Effector memory CD8-positive, alpha-beta T cell (primary cell): ENCODE measurements around the gene ZNF609.
"Not testable (repeated sequence)": the region's sequence is repeated elsewhere in the genome, so short reads cannot be mapped to it uniquely, and the experiment has no call there.

Experiments
- ATAC-seq: fragments of 150-1000 bp; cut with Tn5 transposase; replicated peaks from 2 replicates; pipeline ENCODE4 v1.10.0; 2021; ENCODE audit warnings: mild to moderate bottlenecking, moderate library complexity
- DNase-seq, 3 experiments: peaks; one replicate each; pipeline ENCODE4 v3.0.0; 2021
- H3K27ac Mint-ChIP-seq, 2 donors: one replicate each; pipeline ENCODE4 v1.8.0; 2022; ENCODE audit warnings: mild to moderate bottlenecking in 2 of 2, mixed read lengths in 2 of 2, moderate library complexity in 2 of 2
- H3K27me3 Mint-ChIP-seq, 2 donors: one replicate each; pipeline ENCODE4 v1.8.0; 2022; ENCODE audit warnings: mixed read lengths in 2 of 2
- H3K36me3 Mint-ChIP-seq: one replicate; pipeline ENCODE4 v1.8.0; 2022; ENCODE audit warnings: mild to moderate bottlenecking, moderate library complexity, mixed read lengths; ENCODE audit not compliant: insufficient read depth
- H3K4me1 Mint-ChIP-seq, 2 donors: one replicate each; pipeline ENCODE4 v1.8.0; 2022; ENCODE audit warnings: low read depth in 2 of 2, mixed read lengths in 2 of 2
- H3K4me3 Mint-ChIP-seq, 2 donors: one replicate each; pipeline ENCODE4 v1.8.0; 2022; ENCODE audit warnings: mild to moderate bottlenecking in 2 of 2, mixed read lengths in 2 of 2, moderate library complexity in 2 of 2
- H3K9me3 Mint-ChIP-seq, 2 donors: one replicate each; pipeline ENCODE4 v1.8.0; 2022; ENCODE audit warnings: mixed read lengths in 2 of 2

Gene ZNF609

DNA sequence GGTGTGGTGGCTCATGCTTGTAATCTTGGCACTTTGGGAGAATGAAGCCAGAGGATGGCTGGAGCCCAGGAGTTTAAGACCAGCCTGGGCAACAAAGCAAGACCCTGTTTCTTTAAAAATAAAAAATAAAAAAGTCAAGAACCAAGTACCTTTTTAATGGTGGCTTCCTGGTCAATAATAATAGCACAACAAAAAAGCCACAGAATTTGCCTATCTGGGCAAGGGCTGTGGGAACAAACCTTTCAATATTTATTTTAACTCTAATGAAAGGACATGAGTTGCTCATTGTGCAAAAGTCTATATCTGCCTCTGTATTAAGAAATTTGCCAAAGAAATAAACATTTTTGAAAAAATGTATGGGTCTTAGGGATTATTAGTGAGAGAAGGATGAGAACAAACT is 2.1 kb downstream of the ZNF609 start:
- H3K4me3 Mint-ChIP-seq = peak overlapping the region; percentile 92 to 94
- peaks cover 38 to 60% of the 10 kb centered on the region in 2 donors for H3K4me1 Mint-ChIP-seq
- no peak for ATAC-seq

DNA sequence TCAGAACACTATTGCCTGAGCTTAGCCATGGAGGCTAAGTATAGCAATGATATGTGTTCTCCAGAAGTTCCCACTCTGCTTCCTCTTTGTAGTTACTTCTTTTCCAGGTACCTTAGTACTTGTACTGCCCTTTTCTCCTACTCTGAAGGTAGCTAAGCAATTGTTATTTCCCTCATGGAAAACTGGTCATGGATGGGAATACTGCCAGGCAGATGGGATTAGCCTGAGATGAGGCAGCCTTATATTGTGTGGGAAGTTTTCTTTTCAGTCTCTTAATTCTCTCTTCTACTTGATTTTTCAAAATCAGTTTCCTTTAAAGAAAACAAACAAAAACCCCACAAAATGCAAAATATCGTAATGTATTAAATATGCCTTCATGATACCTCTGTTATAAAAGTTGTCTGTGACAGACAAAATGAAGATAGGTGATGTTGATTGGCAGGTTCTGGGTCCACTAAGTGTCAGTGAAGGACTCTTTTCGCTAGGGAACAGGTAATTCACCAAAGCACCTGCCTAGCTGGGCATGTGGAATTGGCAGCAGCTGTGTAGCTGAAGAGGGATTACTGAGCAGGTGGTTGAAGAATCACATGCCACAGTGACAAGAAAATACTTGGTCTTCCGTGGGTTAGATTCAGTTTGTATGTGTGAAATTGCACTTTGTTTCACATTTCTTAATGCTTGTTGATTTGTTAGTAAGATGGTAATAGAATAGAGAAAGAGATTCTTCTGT is 4.1 kb downstream of the ZNF609 start:
- Mint-ChIP-seq H3K4me1 (peaks cover 42 to 70% of the 10 kb centered on the region in 2 donors), H3K4me3 (peak overlapping the region in 1 of 2 donors; percentile 3), H3K9me3 (no peaks in the 10 kb centered on the region), H3K36me3 (peaks cover 13% of the 10 kb centered on the region), H3K27ac (peak overlapping the region in 1 of 2 donors; percentile 0), H3K27me3 (no peaks in the 10 kb centered on the region)
- DNase-seq (no peak), ATAC-seq (no peak)

More for the DNA sequence above, 2.1 kb downstream of the ZNF609 start:
- Mint-ChIP-seq H3K36me3 (peaks cover 5% of the 10 kb centered on the region), H3K27ac (peak overlapping the region in 1 of 2 donors; percentile 77), H3K9me3 (no peaks in the 10 kb centered on the region), H3K27me3 (no peaks in the 10 kb centered on the region)
- DNase-seq = no peak

DNA sequence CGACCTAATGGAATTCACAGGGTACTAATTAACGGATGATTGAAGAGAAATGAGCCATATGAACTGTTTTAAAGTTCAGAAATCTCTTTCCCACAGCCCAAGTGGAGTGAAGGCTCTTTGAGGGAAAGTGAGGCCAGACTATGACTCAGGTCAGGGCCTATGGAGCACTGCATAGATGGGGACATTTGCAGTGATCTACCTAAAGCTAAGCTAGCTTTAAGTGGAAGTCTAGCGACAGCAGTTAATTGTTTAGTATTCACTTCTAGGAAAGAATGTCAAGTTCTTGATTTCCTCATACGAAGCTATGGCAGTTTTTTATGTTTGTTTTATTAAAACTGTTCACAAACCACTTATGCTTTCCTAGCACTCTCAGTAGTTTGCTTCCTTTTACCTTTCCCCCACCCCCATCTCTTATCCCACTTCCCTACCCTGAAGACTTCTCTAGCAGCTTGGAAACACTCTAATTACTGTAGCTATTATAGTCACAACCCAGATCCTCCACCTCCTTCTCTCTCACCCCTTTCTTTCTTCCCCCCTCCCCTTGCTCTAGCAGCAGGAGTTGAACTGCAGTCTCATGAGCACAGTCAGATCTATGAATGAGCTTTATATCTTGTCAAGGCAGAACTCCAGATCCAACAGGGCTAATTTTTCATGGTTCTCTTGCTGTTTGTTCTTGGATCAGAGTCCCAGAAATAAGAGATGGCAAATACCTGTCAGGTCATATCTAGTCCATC is 6.2 kb downstream of the ZNF609 start:
- H3K9me3 Mint-ChIP-seq = no peaks in the 10 kb centered on the region
- no peak for ATAC-seq
- peak overlapping the region; percentile 5 to 24 for H3K27ac Mint-ChIP-seq
- H3K36me3 Mint-ChIP-seq = peaks cover 16% of the 10 kb centered on the region
- no peak for DNase-seq
- no peak overlapping the region for H3K4me3 Mint-ChIP-seq
- H3K4me1 Mint-ChIP-seq = peaks cover 30 to 60% of the 10 kb centered on the region in 2 donors
- H3K27me3 Mint-ChIP-seq = no peaks in the 10 kb centered on the region

DNA sequence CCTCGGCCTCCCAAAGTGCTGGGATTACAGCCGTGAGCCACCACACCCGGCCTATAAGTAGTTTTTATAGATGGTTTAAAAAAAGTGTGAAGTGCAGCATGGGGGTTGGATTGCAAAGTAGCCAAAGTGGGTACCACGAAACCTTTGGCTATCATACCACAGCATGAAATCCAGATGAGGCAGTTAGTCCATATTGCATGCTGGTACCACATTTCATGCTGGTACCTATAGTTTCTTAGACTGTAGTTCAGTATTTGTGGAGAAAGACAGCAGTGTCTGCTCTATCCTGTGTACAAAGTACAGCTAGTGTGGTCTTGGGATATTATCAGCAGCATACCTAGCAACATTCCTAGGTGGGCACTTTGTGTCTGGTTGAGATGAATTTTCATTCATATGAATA is 11.8 kb downstream of the ZNF609 start:
- no peaks in the 10 kb centered on the region for H3K9me3 Mint-ChIP-seq
- H3K27ac Mint-ChIP-seq = peak overlapping the region in 1 of 2 donors; percentile 25
- peaks cover 24% of the 10 kb centered on the region for H3K36me3 Mint-ChIP-seq
- no peak for ATAC-seq
- peaks cover 24 to 38% of the 10 kb centered on the region in 2 donors for H3K4me1 Mint-ChIP-seq
- H3K27me3 Mint-ChIP-seq = no peaks in the 10 kb centered on the region
- no peak for DNase-seq
- H3K4me3 Mint-ChIP-seq = no peak overlapping the region

DNA sequence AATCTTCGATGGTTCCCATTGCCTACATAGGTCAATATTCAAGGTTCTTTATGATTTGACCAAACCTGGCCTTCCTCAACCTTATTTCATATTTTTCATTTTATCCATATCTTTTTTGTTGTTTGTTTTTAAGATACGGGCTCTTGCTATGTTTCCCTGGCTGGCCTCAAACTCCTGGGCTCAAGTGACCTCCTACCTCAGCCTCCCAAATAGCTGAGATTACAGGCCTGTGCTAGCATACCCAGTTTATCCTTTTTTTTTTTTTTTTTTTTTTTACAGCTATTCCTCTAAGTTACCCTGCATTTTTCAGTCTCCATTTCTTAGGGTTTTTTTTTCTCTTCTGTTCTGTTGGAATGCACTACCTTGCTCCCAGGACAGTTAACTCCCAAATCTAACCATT is 14.5 kb downstream of the ZNF609 start:
- ATAC-seq (no peak), DNase-seq (no peak)
- H3K36me3 Mint-ChIP-seq = peaks cover 14% of the 10 kb centered on the region
- peaks cover 19 to 29% of the 10 kb centered on the region in 2 donors for H3K4me1 Mint-ChIP-seq
- H3K9me3 Mint-ChIP-seq = no peaks in the 10 kb centered on the region
- H3K4me3 Mint-ChIP-seq = no peak overlapping the region
- H3K27me3 Mint-ChIP-seq = no peaks in the 10 kb centered on the region
- no peak overlapping the region for H3K27ac Mint-ChIP-seq

DNA sequence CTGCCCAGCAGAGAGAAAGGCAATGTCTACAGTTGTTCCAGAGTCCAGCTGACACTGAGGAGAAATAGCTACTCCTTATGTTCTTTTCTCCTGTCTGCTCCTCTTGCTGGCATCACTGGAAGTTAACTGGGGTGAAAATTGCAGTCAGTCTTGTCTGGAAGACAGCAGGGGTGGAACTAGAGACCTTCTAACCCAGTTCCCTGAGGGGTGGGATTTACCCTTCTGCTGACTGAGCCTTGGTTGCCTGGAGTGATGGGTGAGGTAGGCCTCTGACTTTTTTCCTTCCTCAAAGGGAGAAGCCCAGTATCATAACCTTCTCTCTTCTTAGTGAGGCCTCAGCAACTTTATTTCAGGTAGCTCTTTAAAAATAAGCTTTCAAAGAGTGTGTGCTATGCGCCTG is 16.2 kb downstream of the ZNF609 start:
- Mint-ChIP-seq H3K4me3 (no peak overlapping the region), H3K9me3 (no peaks in the 10 kb centered on the region), H3K27me3 (no peaks in the 10 kb centered on the region), H3K4me1 (peaks cover 19 to 33% of the 10 kb centered on the region in 2 donors), H3K36me3 (peaks cover 8% of the 10 kb centered on the region), H3K27ac (peak overlapping the region; percentile 11 to 53)
- DNase-seq (no peak), ATAC-seq (no peak)

DNA sequence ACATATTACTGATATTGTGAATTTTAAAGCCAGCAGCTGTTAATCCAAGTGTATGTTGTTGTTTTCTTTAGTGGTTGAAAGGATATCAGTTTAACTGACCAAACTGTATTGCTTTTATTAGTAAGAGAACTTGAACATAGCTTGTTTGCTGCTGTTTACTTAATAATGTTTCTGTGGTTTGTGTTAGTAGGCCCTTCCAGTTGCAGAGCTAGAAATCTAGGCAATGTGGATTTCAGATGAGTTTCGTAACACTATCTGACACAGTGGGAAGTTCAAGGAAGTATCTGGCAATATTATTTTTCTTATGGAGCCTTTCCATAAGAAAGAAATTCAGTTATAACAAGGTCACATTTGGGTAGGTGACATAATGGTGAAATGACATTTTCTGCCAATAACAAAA is 18.5 kb downstream of the ZNF609 start:
- ATAC-seq (no peak), DNase-seq (no peak)
- Mint-ChIP-seq H3K4me1 (peaks cover 14 to 33% of the 10 kb centered on the region in 2 donors), H3K36me3 (peaks cover 5% of the 10 kb centered on the region), H3K9me3 (no peaks in the 10 kb centered on the region), H3K4me3 (no peak overlapping the region), H3K27me3 (no peaks in the 10 kb centered on the region), H3K27ac (peak overlapping the region in 1 of 2 donors; percentile 19)

DNA sequence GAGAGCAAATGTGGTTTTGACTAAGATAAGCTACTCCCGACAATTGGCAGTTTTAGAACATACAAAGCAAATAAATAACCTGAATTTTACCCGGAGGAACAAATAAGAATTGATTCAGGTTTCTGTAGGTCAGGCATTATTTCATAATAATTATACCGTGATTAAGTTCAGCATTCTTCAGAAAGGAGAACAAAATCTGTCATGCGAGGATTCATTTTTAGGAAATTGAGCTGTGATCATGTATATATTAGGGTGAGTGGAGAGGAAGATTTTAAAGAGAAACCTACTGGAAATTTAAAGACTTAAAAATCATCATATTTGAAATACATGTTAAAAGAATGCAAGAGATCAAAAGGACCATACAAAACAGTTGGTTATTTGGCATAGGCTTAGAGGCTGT is 20.5 kb downstream of the ZNF609 start:
- H3K9me3 Mint-ChIP-seq = no peaks in the 10 kb centered on the region
- peaks cover 14 to 29% of the 10 kb centered on the region in 2 donors for H3K4me1 Mint-ChIP-seq
- H3K27ac Mint-ChIP-seq = no peak overlapping the region
- H3K36me3 Mint-ChIP-seq = no peaks in the 10 kb centered on the region
- no peak overlapping the region for H3K4me3 Mint-ChIP-seq
- no peaks in the 10 kb centered on the region for H3K27me3 Mint-ChIP-seq
- ATAC-seq = no peak
- DNase-seq = no peak

DNA sequence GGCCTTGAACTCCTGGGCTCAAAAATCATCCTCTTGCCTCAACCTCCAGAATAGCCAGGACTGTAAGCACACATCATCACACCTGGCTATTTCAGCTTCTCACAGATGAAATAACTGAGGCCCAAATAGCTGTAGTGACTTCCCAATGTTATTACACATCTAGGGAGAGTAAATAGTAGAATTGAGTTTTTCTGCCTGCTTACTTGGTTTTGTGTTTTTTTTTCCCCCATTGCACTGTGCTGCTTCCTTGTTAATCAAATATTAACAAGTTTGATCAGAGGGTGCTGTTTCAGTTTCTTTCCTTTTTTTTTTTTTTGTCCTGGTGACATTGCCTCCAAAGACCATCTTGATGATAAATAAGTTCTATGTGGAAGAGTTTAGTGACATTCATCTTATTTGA is 23.4 kb downstream of the ZNF609 start:
- peaks cover 3% of the 10 kb centered on the region for H3K36me3 Mint-ChIP-seq
- peak overlapping the region in 1 of 2 donors; percentile 12 for H3K27ac Mint-ChIP-seq
- H3K9me3 Mint-ChIP-seq = no peaks in the 10 kb centered on the region
- H3K4me3 Mint-ChIP-seq = no peak overlapping the region
- ATAC-seq (no peak), DNase-seq (no peak)
- H3K4me1 Mint-ChIP-seq = peaks cover 4 to 10% of the 10 kb centered on the region in 2 donors
- no peaks in the 10 kb centered on the region for H3K27me3 Mint-ChIP-seq

DNA sequence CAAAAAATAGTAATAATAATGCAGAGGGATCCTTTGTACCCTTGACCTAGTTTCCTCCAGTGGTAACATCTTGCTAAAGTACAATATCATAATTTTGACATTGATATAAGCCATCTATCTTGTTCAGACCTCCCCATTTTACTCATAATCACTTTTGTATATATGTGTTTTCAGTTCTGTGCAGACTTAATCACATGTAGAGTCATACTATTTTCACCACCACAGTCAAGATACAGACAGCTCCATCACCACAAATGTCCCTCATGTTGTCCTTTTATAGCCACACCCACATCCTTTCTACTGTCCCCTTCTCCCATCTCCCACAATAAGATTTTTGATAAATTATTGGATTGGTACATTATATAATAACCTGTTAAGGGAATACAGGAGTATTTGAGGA is 25.4 kb downstream of the ZNF609 start:
- ATAC-seq (no peak), DNase-seq (no peak)
- H3K4me3 Mint-ChIP-seq = no peak overlapping the region
- H3K27ac Mint-ChIP-seq = no peak overlapping the region
- H3K36me3 Mint-ChIP-seq = peaks cover 10% of the 10 kb centered on the region
- peaks cover 2 to 4% of the 10 kb centered on the region in 2 donors for H3K4me1 Mint-ChIP-seq
- no peaks in the 10 kb centered on the region for H3K27me3 Mint-ChIP-seq
- no peaks in the 10 kb centered on the region for H3K9me3 Mint-ChIP-seq

DNA sequence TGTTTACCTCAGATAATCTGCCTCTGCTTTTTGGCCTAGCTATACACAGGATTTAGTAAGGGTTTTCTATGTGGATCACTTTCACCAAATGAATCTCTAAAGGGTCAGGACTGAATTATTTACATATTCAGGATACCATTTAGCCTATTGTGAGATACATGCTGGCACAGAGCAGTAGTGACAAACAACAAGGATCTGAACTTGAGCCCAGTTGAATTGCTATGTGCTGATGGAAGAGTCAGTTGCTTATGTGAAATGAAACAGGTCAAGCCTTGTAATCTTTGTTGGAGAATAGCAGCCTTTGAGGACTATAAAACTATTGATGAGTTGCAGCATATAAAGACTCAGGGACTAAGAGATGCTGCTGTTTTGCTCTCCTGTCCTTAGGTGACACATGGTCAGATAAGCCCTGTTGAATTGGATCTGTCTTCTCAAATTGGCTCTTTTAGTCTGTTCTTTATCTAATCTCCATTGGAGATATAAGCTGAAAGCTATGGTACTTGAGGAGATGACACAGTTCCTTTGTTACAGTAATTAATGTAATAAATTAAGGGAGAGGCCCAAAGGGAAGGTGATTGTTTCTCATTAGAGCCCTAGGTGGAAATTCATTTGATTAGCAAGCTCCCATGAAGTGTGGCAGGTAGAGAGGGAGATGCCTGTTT is 30.4 kb downstream of the ZNF609 start:
- Mint-ChIP-seq H3K27me3 (no peaks in the 10 kb centered on the region), H3K4me3 (no peak overlapping the region), H3K27ac (no peak overlapping the region), H3K9me3 (no peaks in the 10 kb centered on the region), H3K4me1 (peaks cover 7 to 17% of the 10 kb centered on the region in 2 donors), H3K36me3 (peaks cover 17% of the 10 kb centered on the region)
- DNase-seq (no peak), ATAC-seq (no peak)

DNA sequence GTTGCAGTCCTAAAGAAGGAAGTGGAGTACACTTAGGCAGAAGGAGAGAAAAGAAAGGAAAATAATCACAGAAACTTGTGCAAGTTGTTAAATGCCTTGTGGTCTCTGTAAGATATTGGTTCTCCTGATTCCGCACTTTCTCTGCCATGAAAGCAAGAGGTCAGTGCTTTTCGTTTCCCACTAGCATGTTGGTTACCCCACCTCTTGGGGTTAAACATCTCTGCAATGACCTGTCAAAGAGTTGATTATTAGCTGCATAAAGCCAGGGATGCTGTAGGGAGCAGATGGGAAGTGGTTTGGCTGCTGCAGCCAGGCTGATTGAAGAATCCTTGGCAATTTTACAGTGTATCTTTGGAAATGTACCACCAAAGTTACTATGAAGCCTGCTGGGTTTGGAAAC is 33.3 kb downstream of the ZNF609 start:
- DNase-seq (no peak), ATAC-seq (no peak)
- peaks cover 17% of the 10 kb centered on the region for H3K36me3 Mint-ChIP-seq
- peaks cover 9 to 33% of the 10 kb centered on the region in 2 donors for H3K4me1 Mint-ChIP-seq
- H3K27me3 Mint-ChIP-seq = no peaks in the 10 kb centered on the region
- H3K27ac Mint-ChIP-seq = peak overlapping the region in 1 of 2 donors; percentile 65
- H3K4me3 Mint-ChIP-seq = no peak overlapping the region
- no peaks in the 10 kb centered on the region for H3K9me3 Mint-ChIP-seq

DNA sequence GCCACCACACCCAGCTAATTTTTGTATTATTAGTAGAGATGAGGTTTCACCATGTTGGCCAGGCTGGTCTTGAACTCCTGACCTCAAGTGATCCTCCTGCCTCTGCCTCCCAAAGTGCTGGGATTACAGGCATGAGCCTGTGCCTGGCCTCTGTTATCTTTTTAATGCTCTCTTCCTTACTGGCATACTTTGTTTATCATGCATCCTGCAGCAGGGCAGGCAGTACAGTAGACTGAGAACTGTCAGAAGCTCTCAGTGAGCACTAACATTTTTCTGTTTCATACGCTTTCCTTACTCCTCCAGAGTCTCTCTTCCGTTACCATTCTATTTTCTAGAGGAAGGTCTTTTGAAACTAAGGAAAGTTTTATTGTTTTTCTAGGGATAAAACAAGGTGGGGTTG is 35.6 kb downstream of the ZNF609 start:
- DNase-seq, H3K4me3 Mint-ChIP-seq, H3K27me3 Mint-ChIP-seq, H3K9me3 Mint-ChIP-seq, ATAC-seq: not testable (repeated sequence)
- H3K4me1 Mint-ChIP-seq = peaks cover 24 to 54% of the 10 kb centered on the region in 2 donors
- H3K27ac Mint-ChIP-seq = peak overlapping the region in 1 of 2 donors; percentile 16
- peaks cover 18% of the 10 kb centered on the region for H3K36me3 Mint-ChIP-seq
